GM12878 (cell line): Measurements from ENCODE around the gene FOSL1. TPM values are rescaled to one million over a fixed set of nuclear protein-coding genes. Genes with fewer than 3 reads are reported as not detected.

Experiments
- ATAC-seq: fragments of 200-7000 bp; cut with Tn5 transposase; 3 replicates; pipeline ENCODE4 v1.9.1; 2020; ENCODE audit warnings: mild to moderate bottlenecking, moderate library complexity
- BruUV-seq: library from RNA; stranded (reverse); fragments of 400-500 nt; replicated peaks from 2 replicates; lab custom pipeline; 2021; lab: Mats Ljungman, UMichigan
- CTCF ChIA-PET: fragments of 300-600 bp; sonication (Branson Sonifier 250); formaldehyde crosslinking; extraction: SDS; loops from one replicate; lab custom pipeline; 2021; ENCODE audit warnings: inconsistent platforms; lab: Yijun Ruan, JAX
- POLR2A ChIA-PET: fragments of 350-600 bp; formaldehyde crosslinking; extraction: SDS; loops from one replicate; lab custom pipeline; 2021; ENCODE audit warnings: inconsistent platforms; lab: Charles Lee
- RAD21 ChIA-PET: fragments of 300-600 bp; sonication (Branson Sonifier 250); formaldehyde crosslinking; loops from one replicate; lab custom pipeline; 2023; ENCODE audit warnings: antibody characterized with exemption; ENCODE audit not compliant: unreplicated experiment; lab: Charles Lee
- SMC1A ChIA-PET: fragments of 300-600 bp; sonication (Branson Sonifier 250); formaldehyde crosslinking; loops from one replicate; lab custom pipeline; 2023; ENCODE audit not compliant: unreplicated experiment, uncharacterized antibody; lab: Charles Lee
- DNase-seq: peaks from one replicate; pipeline ENCODE4 v3.0.0-alpha.2; 2011; ENCODE audit warnings: low read depth, low spot score
- FAIRE-seq: peaks from 3 replicates; lab custom pipeline; 2011; peaks lifted over from hg19 to GRCh38; lab: Jason Lieb, UNC
- H2AFZ ChIP-seq: 2 replicates; pipeline ENCODE4 v1.6.0; 2011; ENCODE audit warnings: low read depth, low read length, control low read depth; ENCODE audit not compliant: control insufficient read depth
- H3K27ac ChIP-seq: 2 replicates; pipeline ENCODE4 v1.5.1; 2011; ENCODE audit warnings: control low read depth; ENCODE audit not compliant: control insufficient read depth, insufficient read depth
- H3K27me3 ChIP-seq, 2 experiments: replicated peaks in 1 of 2; 2 replicates each; pipeline versions ENCODE4 v1.6.0 to v1.6.1; 2011; ENCODE audit warnings: low read length in 1 of 2; ENCODE audit not compliant: control insufficient read depth in 2 of 2, insufficient read depth in 2 of 2
- H3K36me3 ChIP-seq, 2 experiments: 2 replicates each; pipeline ENCODE4 v1.5.1; 2011; ENCODE audit warnings: low read length in 1 of 2; ENCODE audit not compliant: control insufficient read depth in 2 of 2, insufficient read depth in 2 of 2
- H3K4me1 ChIP-seq: 2 replicates; pipeline ENCODE4 v1.6.1; 2011; ENCODE audit warnings: mild to moderate bottlenecking, low read length, moderate library complexity, mixed read lengths; ENCODE audit not compliant: control insufficient read depth, insufficient read depth
- H3K4me2 ChIP-seq: 2 replicates; pipeline ENCODE4 v1.6.0; 2011; ENCODE audit warnings: control low read depth; ENCODE audit not compliant: control insufficient read depth, insufficient read depth
- H3K4me3 ChIP-seq: fragments of 200-600 bp; sonication (generic); 2 replicates; pipeline ENCODE4 v1.5.1; 2016
- H3K79me2 ChIP-seq: 2 replicates; pipeline ENCODE4 v1.6.0; 2011; ENCODE audit warnings: low read length; ENCODE audit not compliant: control insufficient read depth, insufficient read depth
- H3K9ac ChIP-seq: 2 replicates; pipeline ENCODE4 v1.8.0; 2011; ENCODE audit warnings: low read length, control low read depth, mixed read lengths; ENCODE audit not compliant: control insufficient read depth, insufficient read depth
- H3K9me3 ChIP-seq: replicated peaks from 3 replicates; pipeline ENCODE4 v1.5.1; 2011; ENCODE audit warnings: mild to moderate bottlenecking, low read length; ENCODE audit not compliant: control insufficient read depth, insufficient read depth
- H4K20me1 ChIP-seq: 2 replicates; pipeline ENCODE4 v1.6.0; 2011; ENCODE audit not compliant: control insufficient read depth, insufficient read depth
- CTCF ChIP-seq, 3 experiments: IDR thresholded peaks in 2 of 3; conservative IDR thresholded peaks in 1 of 3; 2 replicates each; pipeline ENCODE4 v1.5.1; 2011; ENCODE audit warnings: low read depth in 3 of 3, low read length in 3 of 3, mild to moderate bottlenecking in 3 of 3, control low read depth in 2 of 3, moderate library complexity in 2 of 3, inconsistent platforms in 1 of 3, mixed read lengths in 1 of 3; ENCODE audit not compliant: control insufficient read depth in 2 of 3, insufficient read depth in 1 of 3; ENCODE audit errors: extremely low read depth in 1 of 3
- EGR1 ChIP-seq, 2 experiments: IDR thresholded peaks; 1 replicate in 1 of 2; 2 replicates in 1 of 2; pipeline ENCODE4 v1.6.1; 2011 to 2012; ENCODE audit warnings: low read depth in 2 of 2, low read length in 2 of 2, borderline replicate concordance in 1 of 2, mild to moderate bottlenecking in 1 of 2, moderate library complexity in 1 of 2
- ETV6 ChIP-seq, 2 experiments: fragments of 450-650 bp in 1 of 2; IDR thresholded peaks in 1 of 2; conservative IDR thresholded peaks in 1 of 2; 2 replicates each; pipeline ENCODE4 v1.6.1; 2014; ENCODE audit warnings: antibody characterized with exemption in 1 of 2, borderline replicate concordance in 1 of 2, low read depth in 1 of 2, mild to moderate bottlenecking in 1 of 2, moderate library complexity in 1 of 2
- HDAC6 ChIP-seq: fragments of 200-600 bp; sonication (generic); IDR thresholded peaks from one replicate; pipeline ENCODE4 v1.8.0; 2017; ENCODE audit warnings: antibody characterized with exemption; ENCODE audit not compliant: unreplicated experiment
- JUND ChIP-seq: IDR thresholded peaks from 2 replicates; pipeline ENCODE4 v1.6.1; 2012; ENCODE audit warnings: low read depth, mild to moderate bottlenecking, low read length, improper control_type of control experiment, moderate library complexity
- NKRF ChIP-seq: fragments of 450-650 bp; conservative IDR thresholded peaks from 2 replicates; pipeline ENCODE4 v1.6.1; 2017; ENCODE audit warnings: mild to moderate bottlenecking, moderate library complexity
- PKNOX1 ChIP-seq: fragments of 450-650 bp; IDR thresholded peaks from 2 replicates; pipeline ENCODE4 v1.6.1; 2016; ENCODE audit warnings: mild to moderate bottlenecking
- SMC3 ChIP-seq: IDR thresholded peaks from 2 replicates; pipeline ENCODE4 v1.6.1; 2011; ENCODE audit warnings: low read length, improper control_type of control experiment, borderline replicate concordance
- TCF7 ChIP-seq: IDR thresholded peaks from 2 replicates; pipeline ENCODE4 v1.6.1; 2014; ENCODE audit warnings: antibody characterized with exemption, borderline replicate concordance
- ZNF217 ChIP-seq: fragments of 450-650 bp; IDR thresholded peaks from 2 replicates; pipeline ENCODE4 v1.6.1; 2017; ENCODE audit warnings: antibody characterized with exemption, mild to moderate bottlenecking
- WGBS: methylation state at CpG from one replicate; pipeline ENCODE4 v1.1.6; 2016; ENCODE audit warnings: low lambda C conversion rate; ENCODE audit not compliant: insufficient replicate concordance, insufficient coverage; ENCODE audit errors: missing lambda C conversion rate; 5-methylcytosine and 5-hydroxymethylcytosine counted together
- in situ Hi-C: fragments of 300-500 bp; cut with MboI; formaldehyde crosslinking; loops from 9 replicates; pipeline ENCODE4 v1.14.3; 2018; ENCODE audit warnings: mixed read lengths
- intact Hi-C: fragments of 100-400 bp; cut with micrococcal nuclease; formaldehyde crosslinking; loops from one replicate; pipeline ENCODE4 v1.14.2; 2022; ENCODE audit not compliant: unreplicated experiment
- polyA plus RNA-seq, 11 experiments: library from polyadenylated mRNA; depleted of rRNA in 4 of 11; unstranded in 6 of 11; stranded (reverse) in 5 of 11; fragments of >200 nt; fragmentation: Nextera tagmentation in 4 of 11; fragmentation: Illumina TruSeq in 1 of 11; extraction: Ambion mirVana in 4 of 11; extraction: Trizol in 1 of 11; gene quantifications; 1 replicate in 1 of 11; 2 replicates in 10 of 11; pipeline versions ENCODE4 v1.2.1 to v1.2.3, GENCODE V29; 2011 to 2016; ENCODE audit warnings: inconsistent platforms in 2 of 11, missing spikeins in 2 of 11, low read depth in 1 of 11
- total RNA-seq, 4 experiments: library from RNA; depleted of rRNA in 3 of 4; stranded (reverse); fragments of >200 nt in 3 of 4; fragmentation: Illumina TruSeq in 1 of 4; extraction: Trizol in 1 of 4; gene quantifications; 2 replicates each; pipeline versions ENCODE4 v1.2.1 to v1.2.3, GENCODE V29; 2013 to 2021

The FOSL1 gene
- total and polyA plus RNA-seq, 10 of the 15 experiments (the other 5 are each of a cell fraction or from before 2014, with no cell fraction given), result 0.82 to 5.4 (median 2.1) TPM

GRCh38 chr11:65891219-65892136, 8.7 kb downstream of the FOSL1 start (continued):
- TF ChIP-seq CTCF (IDR thresholded peaks at IDR 0.05 in 2 of 3, conservative IDR thresholded peaks at IDR 0.05 in 1 of 3; ENCODE audit: control insufficient read depth in 2 of 3, extremely low read depth in 1 of 3, insufficient read depth in 1 of 3, low read depth in 3 of 3, low read length in 3 of 3), result peak; percentile 54 to 58 (median 54)
- TF ChIP-seq SMC3, result 0 out of 2 replicates have a peak, but pooled peaks have one; percentile 14
- TF ChIP-seq ZNF217, result no peak
- no peak for TF ChIP-seq EGR1 (IDR thresholded peaks at IDR 0.05; ENCODE audit: borderline replicate concordance in 1 of 2, low read depth in 2 of 2, low read length in 2 of 2)

- no peaks in the 10 kb centered on the region for H3K27me3 ChIP-seq
- ChIA-PET SMC1A (interaction anchor here (0.7 to 6.7 kb wide), 24 partner anchors 10 to 275 kb away, joined by 3 to 52 read pairs (median 4); partner anchors contain the start of genes CFL1, FOSL1, MUS81 and PCNX3), POLR2A (interaction anchor here (0.5 to 7.4 kb wide), 45 partner anchors 7 to 1463 kb away, joined by 3 to 155 read pairs (median 4); partner anchors contain the start of genes AP5B1, BANF1, CFL1 and EIF1AD), RAD21 (interaction anchor here (0.7 to 8.0 kb wide), 25 partner anchors 8 to 590 kb away, joined by 3 to 76 read pairs (median 5); partner anchors contain the start of genes BANF1, CFL1, DPP3 and EIF1AD), CTCF (interaction anchor here (0.8 to 11.0 kb wide), 30 partner anchors 9 to 303 kb away, joined by 3 to 167 read pairs (median 4); partner anchors contain the start of genes BANF1, CFL1, FOSL1 and MUS81)
- H3K36me3 ChIP-seq, result peaks cover 0 to 9% of the 10 kb centered on the region in 2 experiments; a peak in 2 of 4 replicates
- peak; percentile 77 for DNase-seq
- BruUV-seq, result no TSS peak
- under 1% methylated on average over 91 of the region's 94 CpGs for WGBS
- no peaks in the 10 kb centered on the region for H3K9me3 ChIP-seq
- H3K79me2 ChIP-seq, result peaks cover 55% of the 10 kb centered on the region
- in situ Hi-C loops, result no loop called here
- intact Hi-C loops, result loop anchor here (5.0 to 10.0 kb wide), 2 partner anchors 37 to 244 kb away; no protein-coding TSS in a partner anchor
- peak within 1 kb of the TSS; percentile 98 for H3K4me3 ChIP-seq
- no peaks in the 10 kb centered on the region for H4K20me1 ChIP-seq
- H3K4me2 ChIP-seq, result peak within 1 kb of the TSS; percentile 99
- ATAC-seq, result peak; percentile 65
- peaks cover 29% of the 10 kb centered on the region for H3K4me1 ChIP-seq
- peak within 1 kb of the TSS; percentile 53 for H2AFZ ChIP-seq
- H3K27ac ChIP-seq, result peak within 1 kb of the TSS; percentile 90
- H3K9ac ChIP-seq, result peak within 1 kb of the TSS; percentile 94
- peak; percentile 64 for FAIRE-seq
- TF ChIP-seq TCF7, result no peak
- TF ChIP-seq EGR1 (IDR thresholded peaks at IDR 0.05; ENCODE audit: borderline replicate concordance in 1 of 2, low read depth in 2 of 2, low read length in 2 of 2), result 0 out of 3 replicates have a peak, but pooled peaks of 1 of the 2 experiments have one; percentile 11
- no peak for TF ChIP-seq JUND
- 0 out of 4 replicates have a peak, but pooled peaks of 1 of the 2 experiments have one; percentile 54 for TF ChIP-seq ETV6 (conservative IDR thresholded peaks at IDR 0.05 in 1 of 2, IDR thresholded peaks at IDR 0.05 in 1 of 2; ENCODE audit: borderline replicate concordance in 1 of 2, low read depth in 1 of 2)
- peak; percentile 44 for TF ChIP-seq PKNOX1
- TF ChIP-seq NKRF, result peak; percentile 93
- peak; percentile 75 for TF ChIP-seq HDAC6
Measured at GRCh38 chr11:65890324-65891218, 9.6 kb downstream of the FOSL1 start, which contains the start of gene CCDC85B. CCDC85B (plus strand) TSS chr11:65890673; CDS start chr11:65890784, 111 bp downstream.
